ENCODE measurements around the gene TUT1.

Gene TUT1

GRCh38 chr11:62556875-62557631 is 34.3 kb downstream of the TUT1 start:
- Histone ChIP-seq H3K9ac (peak overlapping the region; percentile 80), H3K4me2 (peak overlapping the region; percentile 93), H3K27ac (peak overlapping the region; percentile 97), H3K4me1 (ENCODE audit: low read depth, poor library complexity, severe bottlenecking) (peaks cover 98% of the 10 kb centered on the region), H3K27me3 (ENCODE audit: insufficient read depth, low read depth) (no peaks in the 10 kb centered on the region), H2AFZ (ENCODE audit: low read depth) (no peak overlapping the region), H3K4me3 (IDR thresholded peaks at IDR 0.05; ENCODE audit: insufficient read depth, low read depth, low read length) (no peak overlapping the region), H3K79me2 (ENCODE audit: insufficient read depth, low read depth) (peaks cover 8% of the 10 kb centered on the region; the same call in 1 of the 2 replicates), H3K36me3 (ENCODE audit: insufficient read depth) (peaks cover 11% of the 10 kb centered on the region; the same call in 1 of the 2 replicates), H4K20me1 (ENCODE audit: insufficient read depth) (no peaks in the 10 kb centered on the region)
- no peak for TF ChIP-seq CTCF (conservative IDR thresholded peaks at IDR 0.05; ENCODE audit: low read depth, low read length)

GRCh38 chr11:62556108-62556874 is 35.0 kb downstream of the TUT1 start:
- Histone ChIP-seq H3K27ac (peak overlapping the region; percentile 97), H3K9ac (peak overlapping the region; percentile 80), H3K4me3 (IDR thresholded peaks at IDR 0.05; ENCODE audit: insufficient read depth, low read depth, low read length) (no peak overlapping the region), H3K4me2 (peak overlapping the region; percentile 93), H4K20me1 (ENCODE audit: insufficient read depth) (no peaks in the 10 kb centered on the region), H3K79me2 (ENCODE audit: insufficient read depth, low read depth) (peaks cover 8% of the 10 kb centered on the region; the same call in 1 of the 2 replicates), H3K4me1 (ENCODE audit: low read depth, poor library complexity, severe bottlenecking) (peaks cover 97% of the 10 kb centered on the region), H3K36me3 (ENCODE audit: insufficient read depth) (peaks cover 9% of the 10 kb centered on the region; the same call in 1 of the 2 replicates), H2AFZ (ENCODE audit: low read depth) (no peak overlapping the region), H3K27me3 (ENCODE audit: insufficient read depth, low read depth) (no peaks in the 10 kb centered on the region)
- 0 out of 2 replicates have a peak, but pooled peaks have one; percentile 14 for TF ChIP-seq CTCF (conservative IDR thresholded peaks at IDR 0.05; ENCODE audit: low read depth, low read length)

GRCh38 chr11:62555464-62556107 is 35.7 kb downstream of the TUT1 start:
- peaks cover 97% of the 10 kb centered on the region for H3K4me1 ChIP-seq (ENCODE audit: low read depth, poor library complexity, severe bottlenecking)
- H4K20me1 ChIP-seq (ENCODE audit: insufficient read depth), result no peaks in the 10 kb centered on the region
- H2AFZ ChIP-seq (ENCODE audit: low read depth), result no peak overlapping the region
- peaks cover 9% of the 10 kb centered on the region; the same call in 1 of the 2 replicates for H3K36me3 ChIP-seq (ENCODE audit: insufficient read depth)
- H3K4me2 ChIP-seq, result peak overlapping the region; percentile 93
- H3K27me3 ChIP-seq (ENCODE audit: insufficient read depth, low read depth), result no peaks in the 10 kb centered on the region
- peaks cover 8% of the 10 kb centered on the region; the same call in 1 of the 2 replicates for H3K79me2 ChIP-seq (ENCODE audit: insufficient read depth, low read depth)
- no peak for TF ChIP-seq CTCF (conservative IDR thresholded peaks at IDR 0.05; ENCODE audit: low read depth, low read length)
- H3K27ac ChIP-seq, result peak overlapping the region; percentile 97
- H3K9ac ChIP-seq, result peak overlapping the region; percentile 80
- no peak overlapping the region for H3K4me3 ChIP-seq (IDR thresholded peaks at IDR 0.05; ENCODE audit: insufficient read depth, low read depth, low read length)

DNA sequence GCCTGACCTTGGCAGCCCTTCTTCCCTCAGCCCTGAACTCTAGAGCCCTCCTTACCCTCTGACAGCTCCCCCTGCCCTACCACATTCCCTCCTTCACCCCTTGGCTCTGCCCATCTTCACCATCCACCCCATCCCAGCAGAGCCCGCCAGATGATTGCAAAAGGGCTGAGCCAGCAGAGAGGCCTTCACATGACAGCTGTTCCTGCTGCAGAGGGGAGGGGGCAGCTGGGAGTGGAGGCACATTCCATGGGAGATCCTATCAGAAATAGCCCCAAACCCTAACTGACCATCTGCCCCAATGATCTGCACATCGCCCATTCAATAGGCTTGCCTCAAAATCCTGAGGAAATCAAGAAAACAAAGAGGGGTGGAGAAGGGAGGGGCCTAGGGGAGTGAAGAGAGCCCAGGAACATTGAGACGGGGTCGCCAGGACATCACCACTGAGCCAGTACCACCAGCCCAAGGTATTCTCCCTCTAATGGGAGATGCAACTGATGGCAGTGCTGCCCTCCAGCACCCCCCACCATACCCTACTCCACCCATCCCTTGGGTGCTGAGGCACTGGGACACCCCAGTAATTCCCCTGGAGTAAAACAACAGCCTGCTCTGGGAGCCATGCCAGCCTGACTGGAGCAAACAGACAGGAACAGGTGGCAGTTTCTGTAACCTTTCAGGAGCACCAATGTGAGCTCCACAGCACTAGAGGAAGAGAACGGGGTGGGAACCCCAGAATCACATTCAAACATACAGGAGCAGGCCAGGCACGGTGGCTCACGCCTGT is 36.7 kb downstream of the TUT1 start:
- peaks cover 5% of the 10 kb centered on the region; the same call in 1 of the 2 replicates for H3K36me3 ChIP-seq (ENCODE audit: insufficient read depth)
- H3K27ac ChIP-seq, result peak overlapping the region; percentile 97
- no peaks in the 10 kb centered on the region for H3K27me3 ChIP-seq (ENCODE audit: insufficient read depth, low read depth)
- peak overlapping the region; percentile 93 for H3K4me2 ChIP-seq
- no peaks in the 10 kb centered on the region; the same call in 1 of the 2 replicates for H3K79me2 ChIP-seq (ENCODE audit: insufficient read depth, low read depth)
- peaks cover 97% of the 10 kb centered on the region for H3K4me1 ChIP-seq (ENCODE audit: low read depth, poor library complexity, severe bottlenecking)
- H3K9ac ChIP-seq, result peak overlapping the region; percentile 80
- H3K4me3 ChIP-seq (IDR thresholded peaks at IDR 0.05; ENCODE audit: insufficient read depth, low read depth, low read length), result no peak overlapping the region
- H2AFZ ChIP-seq (ENCODE audit: low read depth), result no peak overlapping the region
- no peak for TF ChIP-seq CTCF (conservative IDR thresholded peaks at IDR 0.05; ENCODE audit: low read depth, low read length)
- H4K20me1 ChIP-seq (ENCODE audit: insufficient read depth), result no peaks in the 10 kb centered on the region

All from KMS-11 (cell line).